T-helper 2 cell (primary cell): ENCODE results near the gene NEURL2.
"Not testable (repeated sequence)": the region's sequence is repeated elsewhere in the genome, so short reads cannot be mapped to it uniquely, and the experiment has no call there.

ENCODE experiments used
- DNase-seq, 5 experiments: peaks; one replicate each; pipeline versions ENCODE4 v3.0.0 to v3.0.0-alpha.2; 2012 to 2022

The NEURL2 gene

GRCh38 chr20:45899046-45899835 is 8.2 kb upstream of the NEURL2 start:
- DNase-seq = no peak

GRCh38 chr20:45898285-45898684 is 7.3 kb upstream of the NEURL2 start:
- no peak for DNase-seq

- no peak for DNase-seq
These were observed 6.7 kb upstream of the NEURL2 start for GRCh38 chr20:45897692-45898091.

GRCh38 chr20:45897289-45897688 is 6.3 kb upstream of the NEURL2 start:
- no peak for DNase-seq

- DNase-seq = no peak
These were observed 5.7 kb upstream of the NEURL2 start for GRCh38 chr20:45896641-45897161.

GRCh38 chr20:45894797-45895196 is 3.8 kb upstream of the NEURL2 start:
- no peak for DNase-seq

GRCh38 chr20:45893831-45894230 is 2.8 kb upstream of the NEURL2 start:
- DNase-seq = no peak

- DNase-seq = peak in 2 of 5 experiments; percentile 46 to 63
These were observed 2.0 kb upstream of the NEURL2 start for GRCh38 chr20:45892828-45893500.

- DNase-seq = no peak
These were observed 1.2 kb upstream of the NEURL2 start for GRCh38 chr20:45892049-45892825.

GRCh38 chr20:45890077-45890984 is 677 bp downstream of the NEURL2 start:
- DNase-seq = no peak

- DNase-seq = no peak
These were observed 2.3 kb downstream of the NEURL2 start for GRCh38 chr20:45888681-45889080.

GRCh38 chr20:45887346-45887715 is 3.7 kb downstream of the NEURL2 start, which contains the start of gene SPATA25:
TSS of gene SPATA25 (minus strand) at chr20:45887622. CDS start at chr20:45887590, 32 bp downstream.
- no peak for DNase-seq

GRCh38 chr20:45886590-45887345 is 4.2 kb downstream of the NEURL2 start:
- no peak for DNase-seq

- DNase-seq = peak in 1 of 5 experiments; percentile 58
These were observed 7.9 kb downstream of the NEURL2 start for GRCh38 chr20:45883100-45883469.

- no peak for DNase-seq
These were observed 8.4 kb downstream of the NEURL2 start for GRCh38 chr20:45882469-45883099.

GRCh38 chr20:45880988-45881788 is 9.8 kb downstream of the NEURL2 start, which contains the start of gene ZSWIM1:
TSS of gene ZSWIM1 (plus strand) at chr20:45881227. CDS start at chr20:45882593, 1,366 bp downstream.
- peak; percentile 91 to 99 (median 97) for DNase-seq

- DNase-seq = no peak
These were observed 12.8 kb downstream of the NEURL2 start for GRCh38 chr20:45878076-45878761.

GRCh38 chr20:45874576-45874975 is 16.4 kb downstream of the NEURL2 start:
- DNase-seq = no peak

GRCh38 chr20:45874104-45874481 is 16.9 kb downstream of the NEURL2 start:
- not testable (repeated sequence) for DNase-seq
